HCT116 (cell line): ENCODE results near the gene CREBBP. TPM values are rescaled to one million over a fixed set of nuclear protein-coding genes. Genes with fewer than 3 reads are reported as not detected.

Source experiments
- ATAC-seq: fragments of 200-7000 bp; cut with Tn5 transposase; 2 replicates; pipeline ENCODE4 v1.9.1; 2020; ENCODE audit warnings: mild to moderate bottlenecking, moderate library complexity
- BruUV-seq: library from RNA; stranded (reverse); fragments of 400-500 nt; replicated peaks from 2 replicates; lab custom pipeline; 2021; lab: Mats Ljungman, UMichigan
- CTCF ChIA-PET: fragments of 300-600 bp; sonication (Branson Sonifier 250); formaldehyde crosslinking; loops from one replicate; lab custom pipeline; 2021; ENCODE audit warnings: antibody characterized with exemption; lab: Charles Lee
- POLR2A ChIA-PET: fragments of 300-600, 350-600 bp; sonication (Branson Sonifier 250); formaldehyde crosslinking; loops from one replicate; lab custom pipeline; 2021; ENCODE audit warnings: antibody characterized with exemption; lab: Charles Lee
- RAD21 ChIA-PET, 2 experiments: fragments of 300-600 bp; sonication (Branson Sonifier 250); formaldehyde crosslinking; loops; one replicate each; lab custom pipeline; 2023; ENCODE audit warnings: low total read pairs in 2 of 2; ENCODE audit not compliant: uncharacterized antibody in 2 of 2, unreplicated experiment in 2 of 2, low non-redundant PET in 1 of 2; lab: Charles Lee
- DNase-seq: peaks from one replicate; pipeline ENCODE4 v3.0.0-alpha.2; 2010; ENCODE audit warnings: low read depth, low spot score
- H2AFZ ChIP-seq: fragments of 200-600 bp; shearing (Covaris generic), sonication (generic); 2 replicates; pipeline ENCODE4 v1.6.1; 2017; ENCODE audit warnings: low read depth, mixed run types, mixed read lengths, antibody characterized with exemption, low read length; ENCODE audit not compliant: poor library complexity, severe bottlenecking
- H3K27ac ChIP-seq: 2 replicates; pipeline ENCODE4 v1.5.1; 2012; ENCODE audit warnings: low read depth, low read length
- H3K27me3 ChIP-seq: fragments of 200-600 bp; sonication (generic); 2 replicates; pipeline ENCODE4 v1.6.1; 2016; ENCODE audit warnings: mixed run types, low read length, mixed read lengths; ENCODE audit not compliant: insufficient read depth
- H3K36me3 ChIP-seq, 2 experiments: fragments of 200-500 bp in 1 of 2; fragments of 200-600 bp in 1 of 2; sonication (Bioruptor generic) in 1 of 2; sonication (generic) in 1 of 2; 2 replicates each; pipeline versions ENCODE4 v1.5.1 to v1.6.1; 2014 to 2016; ENCODE audit warnings: low read length in 2 of 2, inconsistent platforms in 1 of 2, mixed read lengths in 1 of 2, mixed run types in 1 of 2; ENCODE audit not compliant: insufficient read depth in 2 of 2, control insufficient read depth in 1 of 2
- H3K4me1 ChIP-seq, 2 experiments: fragments of 200-600 bp in 1 of 2; sonication (generic) in 1 of 2; 2 replicates each; pipeline versions ENCODE4 v1.5.1 to v1.6.1; 2012 to 2017; ENCODE audit warnings: low read length in 2 of 2, inconsistent platforms in 1 of 2, mild to moderate bottlenecking in 1 of 2, mixed read lengths in 1 of 2, mixed run types in 1 of 2, moderate library complexity in 1 of 2; ENCODE audit not compliant: insufficient read depth in 2 of 2, control insufficient read depth in 1 of 2
- H3K4me2 ChIP-seq: fragments of 200-600 bp; sonication (generic); 2 replicates; pipeline ENCODE4 v1.6.1; 2017; ENCODE audit warnings: mixed run types, low read length, mixed read lengths
- H3K4me3 ChIP-seq, 2 experiments: fragments of 200-600 bp in 1 of 2; sonication (generic) in 1 of 2; replicated peaks in 1 of 2; 2 replicates each; pipeline ENCODE4 v1.5.1; 2011 to 2016; ENCODE audit warnings: low read length in 2 of 2, control low read depth in 1 of 2, low read depth in 1 of 2, mild to moderate bottlenecking in 1 of 2, mixed read lengths in 1 of 2, mixed run types in 1 of 2
- H3K79me2 ChIP-seq: fragments of 200-600 bp; sonication (generic); 2 replicates; pipeline ENCODE4 v1.6.1; 2017; ENCODE audit warnings: mild to moderate bottlenecking, mixed run types, low read length, moderate library complexity, mixed read lengths; ENCODE audit not compliant: insufficient read depth
- H3K9ac ChIP-seq: fragments of 200-600 bp; sonication (generic); 2 replicates; pipeline ENCODE4 v1.6.1; 2016; ENCODE audit warnings: low read length, mixed read lengths
- H3K9me2 ChIP-seq: fragments of 200-600 bp; sonication (generic), shearing (Covaris generic); 2 replicates; pipeline ENCODE4 v1.6.1; 2017; ENCODE audit warnings: mixed run types, mild to moderate bottlenecking, moderate library complexity; ENCODE audit not compliant: insufficient read depth
- H3K9me3 ChIP-seq, 2 experiments: fragments of 200-500 bp in 1 of 2; fragments of 200-600 bp in 1 of 2; sonication (Bioruptor generic) in 1 of 2; sonication (generic) in 1 of 2; 2 replicates each; pipeline ENCODE4 v1.6.1; 2014 to 2017; ENCODE audit warnings: low read length in 2 of 2, mixed read lengths in 2 of 2, inconsistent platforms in 1 of 2, low read depth in 1 of 2, mild to moderate bottlenecking in 1 of 2, mixed run types in 1 of 2, moderate library complexity in 1 of 2; ENCODE audit not compliant: control insufficient read depth in 1 of 2, insufficient read depth in 1 of 2
- H4K20me1 ChIP-seq: fragments of 200-600 bp; sonication (generic), shearing (Covaris generic); 2 replicates; pipeline ENCODE4 v1.6.1; 2017; ENCODE audit warnings: mixed run types, mild to moderate bottlenecking, moderate library complexity; ENCODE audit not compliant: insufficient read depth
- ATF3 ChIP-seq: IDR thresholded peaks from 2 replicates; pipeline ENCODE4 v1.6.1; 2012
- CEBPB ChIP-seq: IDR thresholded peaks from 2 replicates; pipeline ENCODE4 v1.6.1; 2012; ENCODE audit warnings: low read depth
- CTCF ChIP-seq, 3 experiments: fragments of 200-600 bp in 1 of 3; sonication (generic) in 1 of 3; IDR thresholded peaks in 2 of 3; conservative IDR thresholded peaks in 1 of 3; 2 replicates each; pipeline ENCODE4 v1.5.1; 2012 to 2017; ENCODE audit warnings: low read depth in 2 of 3, low read length in 2 of 3, antibody characterized with exemption in 1 of 3, borderline replicate concordance in 1 of 3, control low read depth in 1 of 3, mild to moderate bottlenecking in 1 of 3, mixed read lengths in 1 of 3, mixed run types in 1 of 3, moderate library complexity in 1 of 3; ENCODE audit not compliant: insufficient read depth in 1 of 3
- EGR1 ChIP-seq: IDR thresholded peaks from 2 replicates; pipeline ENCODE4 v1.6.1; 2012; ENCODE audit warnings: low read depth
- EZH2phosphoT487 ChIP-seq: fragments of 200-600 bp; IDR thresholded peaks from 2 replicates; pipeline ENCODE4 v1.6.1; 2018; ENCODE audit warnings: antibody characterized with exemption, borderline replicate concordance
- JUND ChIP-seq: IDR thresholded peaks from 2 replicates; pipeline ENCODE4 v1.6.1; 2012
- POLR2A ChIP-seq: IDR thresholded peaks from 2 replicates; pipeline ENCODE4 v1.7.0; 2011; ENCODE audit warnings: borderline replicate concordance; ENCODE audit not compliant: insufficient read depth, insufficient read length; ENCODE audit errors: extremely low read depth
- POLR2AphosphoS5 ChIP-seq: IDR thresholded peaks from 2 replicates; pipeline ENCODE4 v1.6.1; 2011; ENCODE audit warnings: mild to moderate bottlenecking, low read depth, low read length, moderate library complexity
- RAD21 ChIP-seq: IDR thresholded peaks from 2 replicates; pipeline ENCODE4 v1.6.1; 2012; ENCODE audit warnings: low read depth, mild to moderate bottlenecking
- SIN3A ChIP-seq: IDR thresholded peaks from 2 replicates; pipeline ENCODE4 v1.6.1; 2012; ENCODE audit warnings: low read depth
- SP1 ChIP-seq: IDR thresholded peaks from 2 replicates; pipeline ENCODE4 v1.6.1; 2012; ENCODE audit warnings: low read depth
- SRF ChIP-seq: IDR thresholded peaks from 2 replicates; pipeline ENCODE4 v1.6.1; 2012; ENCODE audit warnings: low read depth
- ZBTB33 ChIP-seq: IDR thresholded peaks from 2 replicates; pipeline ENCODE4 v1.6.1; 2011; ENCODE audit warnings: mild to moderate bottlenecking, low read length, moderate library complexity; ENCODE audit not compliant: insufficient replicate concordance; ENCODE audit errors: extremely low read depth
- ZFX ChIP-seq: fragments of 450-650 bp; IDR thresholded peaks from 2 replicates; pipeline ENCODE4 v1.6.1; 2017
- ZNF274 ChIP-seq: fragments of 200-500 bp; sonication (Bioruptor generic); IDR thresholded peaks from 2 replicates; pipeline ENCODE4 v1.6.1; 2014; ENCODE audit warnings: mild to moderate bottlenecking, low read depth, low read length, inconsistent platforms
- intact Hi-C: fragments of 100-400 bp; cut with micrococcal nuclease; formaldehyde crosslinking; loops from 2 replicates; pipeline ENCODE4 v1.10.0; 2022
- total RNA-seq: library from RNA; stranded (reverse); gene quantifications from one replicate; pipeline ENCODE4 v1.2.1, GENCODE V29; 2021; ENCODE audit not compliant: unreplicated experiment

The CREBBP gene
- total RNA-seq, 1 experiment from 2014 or later: 42.7 TPM

GRCh38 chr16:3865241-3865640 lies 15.3 kb downstream of the CREBBP start:
- no peaks in the 10 kb centered on the region for H3K9me3 ChIP-seq
- no peak for ATAC-seq
- no peak for TF ChIP-seq SRF
- no peak for TF ChIP-seq EGR1
- no peak for TF ChIP-seq ZFX
- no peak for TF ChIP-seq SP1
- no peak for TF ChIP-seq EZH2phosphoT487
- TF ChIP-seq CEBPB: no peak
- TF ChIP-seq, all 23 proteins: peak for 0
- no peak overlapping the region for H3K4me2 ChIP-seq
- peaks cover 0 to 4% of the 10 kb centered on the region in 2 experiments; a peak in 1 of 4 replicates for H3K4me1 ChIP-seq
- ChIA-PET RAD21 (no interaction called here), CTCF (no interaction called here), POLR2A (no interaction called here)
- no peaks in the 10 kb centered on the region for H3K27me3 ChIP-seq
- H3K4me3 ChIP-seq: no peak overlapping the region
- H3K36me3 ChIP-seq: no peaks in the 10 kb centered on the region
- no peaks in the 10 kb centered on the region for H3K9me2 ChIP-seq
- H3K9ac ChIP-seq: no peak overlapping the region
- DNase-seq: no peak
- no peak overlapping the region for H2AFZ ChIP-seq
- no peak overlapping the region for H3K27ac ChIP-seq
- H4K20me1 ChIP-seq: peaks cover 10% of the 10 kb centered on the region; the same call in 1 of the 2 replicates
- no TSS peak for BruUV-seq
- peaks cover 100% of the 10 kb centered on the region for H3K79me2 ChIP-seq
- intact Hi-C loops: no loop called here

- Histone ChIP-seq H3K9me2 (no peaks in the 10 kb centered on the region), H3K27ac (no peak overlapping the region), H3K4me3 (no peak overlapping the region), H3K9ac (no peak overlapping the region), H4K20me1 (0 out of 2 replicates have a peak, but pooled peaks cover 6% of the 10 kb centered on the region), H3K4me1 (peaks cover 0 to 4% of the 10 kb centered on the region in 2 experiments; a peak in 1 of 4 replicates), H3K36me3 (no peaks in the 10 kb centered on the region), H3K9me3 (no peaks in the 10 kb centered on the region), H3K4me2 (no peak overlapping the region), H3K79me2 (peaks cover 100% of the 10 kb centered on the region), H3K27me3 (no peaks in the 10 kb centered on the region), H2AFZ (no peak overlapping the region)
- intact Hi-C loops: no loop called here
- no peak for DNase-seq
- POLR2A ChIA-PET: no interaction called here
- RAD21 ChIA-PET: no interaction called here
- no TSS peak for BruUV-seq
- no peak for ATAC-seq
- CTCF ChIA-PET: no interaction called here
- TF ChIP-seq RAD21: no peak
- no peak for TF ChIP-seq CTCF (IDR thresholded peaks at IDR 0.05 in 2 of 3, conservative IDR thresholded peaks at IDR 0.05 in 1 of 3; ENCODE audit: borderline replicate concordance in 1 of 3, insufficient read depth in 1 of 3, low read depth in 2 of 3, low read length in 2 of 3)
- TF ChIP-seq SRF: no peak
- TF ChIP-seq ZBTB33: no peak
- TF ChIP-seq ZNF274: no peak
- no peak for TF ChIP-seq POLR2AphosphoS5
- TF ChIP-seq EGR1: no peak
- no peak for TF ChIP-seq ATF3
- TF ChIP-seq JUND: no peak
- TF ChIP-seq SIN3A: no peak
- no peak for TF ChIP-seq CEBPB
- TF ChIP-seq POLR2A: no peak
Observed at GRCh38 chr16:3864562-3864961, 16.0 kb downstream of the CREBBP start.
